HepG2 (cell line): ENCODE results near the gene NAGS. TPM values are rescaled to one million over a fixed set of nuclear protein-coding genes. Genes with fewer than 3 reads are reported as not detected.

Source experiments
- CHD4 ChIP-seq: fragments of 200-600 bp; sonication (generic); IDR thresholded peaks from 2 replicates; pipeline ENCODE4 v1.7.0; 2017; ENCODE audit warnings: mild to moderate bottlenecking, low read length, borderline replicate concordance
- DNMT3B ChIP-seq: conservative IDR thresholded peaks from 2 replicates; pipeline ENCODE4 v1.6.1; 2016; ENCODE audit warnings: missing biosample characterization, control low read depth
- FOXA1 ChIP-seq, 2 experiments: fragments of 450-650 bp in 1 of 2; sonication (generic) in 1 of 2; formaldehyde crosslinking in 1 of 2; IDR thresholded peaks; 2 replicates each; pipeline versions ENCODE4 v1.4.0 to v1.6.1; 2016 to 2020; ENCODE audit warnings: missing genetic modification reagents in 1 of 2
- HDAC2 ChIP-seq: sonication (generic); formaldehyde crosslinking; IDR thresholded peaks from 2 replicates; pipeline ENCODE4 v1.4.0; 2020; ENCODE audit warnings: missing genetic modification reagents
- HNRNPH1 ChIP-seq: fragments of 200-400 bp; formaldehyde crosslinking; optimal IDR thresholded peaks from 2 replicates; pipeline ENCODE3; 2017; ENCODE audit warnings: mild to moderate bottlenecking, low read depth, low read length
- JUN ChIP-seq: sonication (generic); formaldehyde crosslinking; IDR thresholded peaks from 2 replicates; pipeline ENCODE4 v1.4.0; 2020; ENCODE audit warnings: mild to moderate bottlenecking, missing genetic modification reagents
- NFKBIZ ChIP-seq: IDR thresholded peaks from 2 replicates; pipeline ENCODE4 v1.6.1; 2018; ENCODE audit warnings: missing genetic modification reagents, missing compliant biosample characterization
- PRMT3 ChIP-seq: sonication (generic); formaldehyde crosslinking; IDR thresholded peaks from 2 replicates; pipeline ENCODE4 v1.8.1; 2022; ENCODE audit warnings: low read depth, mild to moderate bottlenecking, moderate library complexity, missing genetic modification reagents, borderline replicate concordance
- SAFB2 ChIP-seq: sonication (generic); formaldehyde crosslinking; IDR thresholded peaks from 2 replicates; pipeline ENCODE4 v1.5.1; 2020; ENCODE audit warnings: missing genetic modification reagents, low read depth, mild to moderate bottlenecking, borderline replicate concordance
- SCMH1 ChIP-seq: sonication (generic); formaldehyde crosslinking; IDR thresholded peaks from 2 replicates; pipeline ENCODE4 v1.9.0; 2021; ENCODE audit warnings: missing genetic modification reagents, mild to moderate bottlenecking, borderline replicate concordance
- STAG1 ChIP-seq: sonication (generic); formaldehyde crosslinking; IDR thresholded peaks from 2 replicates; pipeline ENCODE4 v1.4.0; 2020; ENCODE audit warnings: missing genetic modification reagents
- THAP7 ChIP-seq: sonication (generic); formaldehyde crosslinking; IDR thresholded peaks from 2 replicates; pipeline ENCODE4 v1.8.1; 2023; ENCODE audit warnings: mild to moderate bottlenecking, missing genetic modification reagents
- ZNF160 ChIP-seq: sonication (generic); formaldehyde crosslinking; IDR thresholded peaks from 2 replicates; pipeline ENCODE4 v1.8.0; 2022; ENCODE audit warnings: mild to moderate bottlenecking, inconsistent platforms, missing genetic modification reagents
- ZNF337 ChIP-seq: sonication (generic); formaldehyde crosslinking; IDR thresholded peaks from 2 replicates; pipeline ENCODE4 v1.5.1; 2020; ENCODE audit warnings: missing genetic modification reagents, low read depth, mild to moderate bottlenecking, borderline replicate concordance
- ZNF446 ChIP-seq: sonication (generic); formaldehyde crosslinking; IDR thresholded peaks from 2 replicates; pipeline ENCODE4 v1.5.0; 2020; ENCODE audit warnings: mild to moderate bottlenecking, missing genetic modification reagents
- ZNF468 ChIP-seq: sonication (generic); formaldehyde crosslinking; IDR thresholded peaks from 2 replicates; pipeline ENCODE4 v1.8.0; 2022; ENCODE audit warnings: mild to moderate bottlenecking, moderate library complexity, missing genetic modification reagents
- ZNF547 ChIP-seq: sonication (generic); formaldehyde crosslinking; IDR thresholded peaks from 2 replicates; pipeline ENCODE4 v1.5.1; 2020; ENCODE audit warnings: mild to moderate bottlenecking, missing genetic modification reagents
- ZNF619 ChIP-seq: sonication (generic); formaldehyde crosslinking; IDR thresholded peaks from 2 replicates; pipeline ENCODE4 v1.4.0; 2020; ENCODE audit warnings: mild to moderate bottlenecking, missing genetic modification reagents
- ZNF83 ChIP-seq: sonication (generic); formaldehyde crosslinking; IDR thresholded peaks from 2 replicates; pipeline ENCODE4 v1.4.0; 2020; ENCODE audit warnings: missing genetic modification reagents, mild to moderate bottlenecking, borderline replicate concordance
- polyA plus RNA-seq, 8 experiments: library from polyadenylated mRNA; depleted of rRNA in 3 of 8; stranded (reverse) in 7 of 8; unstranded in 1 of 8; fragments of >200 nt; fragmentation: Illumina TruSeq in 4 of 8; extraction: Trizol in 4 of 8; gene quantifications; 2 replicates each; pipeline versions ENCODE4 v1.2.1 to v1.2.3, GENCODE V29; 2011 to 2016; ENCODE audit warnings: low read depth in 4 of 8, missing spikeins in 1 of 8, mixed read lengths in 1 of 8; ENCODE audit not compliant: insufficient read depth in 1 of 8
- total RNA-seq, 5 experiments: library from RNA; depleted of rRNA; stranded (reverse); fragments of >200 nt; fragmentation: Illumina TruSeq; extraction: Trizol; gene quantifications; 2 replicates each; pipeline ENCODE4 v1.2.3, GENCODE V29; 2016; ENCODE audit warnings: low read depth in 1 of 5
- TF ChIP-seq, protein P1 (sequence below): sonication (generic); formaldehyde crosslinking; IDR thresholded peaks from 2 replicates; pipeline ENCODE4 v1.4.0; 2020; ENCODE audit warnings: mild to moderate bottlenecking, missing genetic modification reagents
- TF ChIP-seq, protein P2 (sequence below): sonication (generic); formaldehyde crosslinking; IDR thresholded peaks from 2 replicates; pipeline ENCODE4 v1.5.0; 2020; ENCODE audit warnings: mild to moderate bottlenecking, missing genetic modification reagents, borderline replicate concordance

NAGS gene
- total and polyA plus RNA-seq, 2 of the 13 experiments (the other 11 are each of a cell fraction or from before 2014, with no cell fraction given): 4.3 to 5.1 TPM

DNA sequence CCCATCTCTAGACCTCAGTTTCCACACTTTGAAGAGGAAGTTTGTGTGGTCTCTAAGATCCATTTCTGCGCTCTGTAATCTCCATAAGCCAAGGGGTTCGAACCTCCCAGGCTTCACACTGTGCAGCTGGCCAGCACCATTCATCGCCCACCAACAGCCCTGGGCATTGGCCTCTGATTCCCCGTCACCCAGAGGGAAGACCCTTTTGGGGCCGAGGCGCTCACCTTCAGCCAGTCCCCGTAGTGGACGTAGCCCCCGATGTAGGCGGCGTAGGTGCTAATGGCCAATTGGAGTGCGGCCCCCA, 9.7 kb downstream of the NAGS start (continued):
- TF ChIP-seq, protein P1, sequence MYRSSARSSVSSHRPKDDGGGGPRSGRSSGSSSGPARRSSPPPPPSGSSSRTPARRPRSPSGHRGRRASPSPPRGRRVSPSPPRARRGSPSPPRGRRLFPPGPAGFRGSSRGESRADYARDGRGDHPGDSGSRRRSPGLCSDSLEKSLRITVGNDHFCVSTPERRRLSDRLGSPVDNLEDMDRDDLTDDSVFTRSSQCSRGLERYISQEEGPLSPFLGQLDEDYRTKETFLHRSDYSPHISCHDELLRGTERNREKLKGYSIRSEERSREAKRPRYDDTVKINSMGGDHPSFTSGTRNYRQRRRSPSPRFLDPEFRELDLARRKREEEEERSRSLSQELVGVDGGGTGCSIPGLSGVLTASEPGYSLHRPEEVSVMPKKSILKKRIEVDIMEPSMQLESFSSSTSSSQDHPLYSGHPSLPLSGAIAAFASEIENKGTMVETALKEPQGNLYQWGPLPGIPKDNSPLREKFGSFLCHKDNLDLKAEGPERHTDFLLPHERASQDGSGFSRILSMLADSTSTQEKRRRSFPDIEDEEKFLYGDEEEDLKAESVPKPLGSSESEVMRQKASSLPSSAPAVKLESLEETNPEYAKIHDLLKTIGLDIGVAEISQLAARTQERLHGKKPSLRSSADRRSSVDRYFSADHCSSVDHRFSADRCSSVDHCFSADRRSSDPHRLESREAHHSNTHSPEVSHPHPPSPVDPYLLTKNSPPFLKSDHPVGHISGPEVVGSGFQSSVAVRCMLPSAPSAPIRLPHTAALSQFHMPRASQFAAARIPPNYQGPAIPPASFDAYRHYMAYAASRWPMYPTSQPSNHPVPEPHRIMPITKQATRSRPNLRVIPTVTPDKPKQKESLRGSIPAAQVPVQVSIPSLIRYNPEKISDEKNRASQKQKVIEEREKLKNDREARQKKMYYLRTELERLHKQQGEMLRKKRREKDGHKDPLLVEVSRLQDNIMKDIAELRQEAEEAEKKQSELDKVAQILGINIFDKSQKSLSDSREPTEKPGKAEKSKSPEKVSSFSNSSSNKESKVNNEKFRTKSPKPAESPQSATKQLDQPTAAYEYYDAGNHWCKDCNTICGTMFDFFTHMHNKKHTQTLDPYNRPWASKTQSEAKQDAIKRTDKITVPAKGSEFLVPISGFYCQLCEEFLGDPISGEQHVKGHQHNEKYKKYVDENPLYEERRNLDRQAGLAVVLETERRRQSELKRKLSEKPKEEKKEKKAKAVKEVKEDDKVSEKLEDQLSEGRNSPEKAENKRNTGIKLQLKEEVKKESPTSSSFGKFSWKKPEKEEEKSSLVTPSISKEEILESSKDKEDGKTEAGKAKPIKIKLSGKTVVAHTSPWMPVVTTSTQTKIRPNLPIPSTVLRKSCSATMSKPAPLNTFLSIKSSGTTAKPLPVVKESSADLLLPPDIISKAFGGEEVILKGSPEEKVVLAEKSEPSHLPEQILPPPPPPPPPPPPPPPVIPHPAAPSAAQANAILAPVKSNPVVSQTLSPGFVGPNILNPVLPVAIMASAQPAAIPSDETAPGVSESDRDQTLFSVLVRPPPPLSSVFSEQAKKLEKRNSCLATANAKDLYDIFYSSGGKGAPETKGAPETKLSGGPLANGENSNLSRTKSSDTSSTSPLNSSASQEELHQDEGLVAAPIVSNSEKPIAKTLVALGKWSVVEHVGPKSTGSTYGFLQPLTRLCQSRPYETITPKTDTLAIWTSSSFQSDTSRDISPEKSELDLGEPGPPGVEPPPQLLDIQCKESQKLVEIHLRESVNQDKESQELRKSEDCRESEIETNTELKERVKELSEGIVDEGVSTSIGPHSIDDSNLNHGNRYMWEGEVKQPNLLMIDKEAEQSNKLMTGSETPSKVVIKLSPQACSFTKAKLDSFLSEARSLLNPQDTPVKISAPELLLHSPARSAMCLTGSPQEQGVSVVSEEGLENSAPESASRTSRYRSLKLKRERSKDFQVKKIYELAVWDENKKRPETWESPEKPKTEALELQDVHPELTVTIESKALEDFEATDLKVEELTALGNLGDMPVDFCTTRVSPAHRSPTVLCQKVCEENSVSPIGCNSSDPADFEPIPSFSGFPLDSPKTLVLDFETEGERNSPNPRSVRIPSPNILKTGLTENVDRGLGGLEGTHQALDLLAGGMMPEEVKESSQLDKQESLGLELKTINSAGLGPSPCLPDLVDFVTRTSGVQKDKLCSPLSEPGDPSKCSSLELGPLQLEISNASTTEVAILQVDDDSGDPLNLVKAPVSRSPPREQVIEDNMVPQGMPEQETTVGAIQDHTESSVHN (CRISPR knock-in tag): peak; percentile 30; the same call in 1 of the 2 replicates
- no peak for TF ChIP-seq THAP7
- TF ChIP-seq, protein P2, sequence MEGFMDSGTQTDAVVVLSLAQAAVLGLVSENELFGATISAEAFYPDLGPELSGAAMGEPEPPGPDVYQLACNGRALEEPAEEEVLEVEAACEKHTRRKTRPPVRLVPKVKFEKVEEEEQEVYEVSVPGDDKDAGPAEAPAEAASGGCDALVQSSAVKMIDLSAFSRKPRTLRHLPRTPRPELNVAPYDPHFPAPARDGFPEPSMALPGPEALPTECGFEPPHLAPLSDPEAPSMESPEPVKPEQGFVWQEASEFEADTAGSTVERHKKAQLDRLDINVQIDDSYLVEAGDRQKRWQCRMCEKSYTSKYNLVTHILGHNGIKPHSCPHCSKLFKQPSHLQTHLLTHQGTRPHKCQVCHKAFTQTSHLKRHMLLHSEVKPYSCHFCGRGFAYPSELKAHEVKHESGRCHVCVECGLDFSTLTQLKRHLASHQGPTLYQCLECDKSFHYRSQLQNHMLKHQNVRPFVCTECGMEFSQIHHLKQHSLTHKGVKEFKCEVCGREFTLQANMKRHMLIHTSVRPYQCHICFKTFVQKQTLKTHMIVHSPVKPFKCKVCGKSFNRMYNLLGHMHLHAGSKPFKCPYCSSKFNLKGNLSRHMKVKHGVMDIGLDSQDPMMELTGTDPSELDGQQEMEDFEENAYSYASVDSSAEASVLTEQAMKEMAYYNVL (CRISPR knock-in tag): no peak
- TF ChIP-seq NFKBIZ (CRISPR knock-in tag): no peak
- TF ChIP-seq ZNF83 (CRISPR knock-in tag): no peak
- no peak; the same call in 1 of the 2 replicates for TF ChIP-seq ZNF337 (CRISPR knock-in tag)
- TF ChIP-seq JUN (CRISPR knock-in tag): no peak
- TF ChIP-seq ZNF547: 0 out of 2 replicates have a peak, but pooled peaks have one; percentile 1
- 0 out of 2 replicates have a peak, but pooled peaks have one; percentile 3 for TF ChIP-seq ZNF446 (CRISPR knock-in tag)
- no peak for TF ChIP-seq ZNF619 (CRISPR knock-in tag)
- no peak for TF ChIP-seq HNRNPH1
- peak; percentile 22 for TF ChIP-seq SAFB2 (CRISPR knock-in tag)
- peak; percentile 46; the same call in 1 of the 2 replicates for TF ChIP-seq ZNF468 (CRISPR knock-in tag)
- no peak for TF ChIP-seq PRMT3 (CRISPR knock-in tag)
- TF ChIP-seq STAG1 (CRISPR knock-in tag): peak; percentile 2; the same call in 1 of the 2 replicates
- no peak for TF ChIP-seq SCMH1 (CRISPR knock-in tag)
- TF ChIP-seq DNMT3B (CRISPR knock-in tag): no peak
- TF ChIP-seq CHD4: no peak
- no peak for TF ChIP-seq HDAC2
- no peak for TF ChIP-seq FOXA1 (IDR thresholded peaks at IDR 0.05)
- TF ChIP-seq FOXA1 (CRISPR knock-in tag; IDR thresholded peaks at IDR 0.05): 0 out of 2 replicates have a peak, but pooled peaks have one; percentile 5
- TF ChIP-seq ZNF160: 0 out of 2 replicates have a peak, but pooled peaks have one; percentile 0
